Hepatocyte (in vitro differentiated cells): ENCODE results near the gene LILRB2. TPM values are rescaled to one million over a fixed set of nuclear protein-coding genes. Genes with fewer than 3 reads are reported as not detected.

Experiments used
- DNase-seq: peaks from one replicate; pipeline ENCODE4 v3.0.0-alpha.2; 2016; ENCODE audit warnings: low spot score
- H2AFZ ChIP-seq: fragments of 200-600 bp; sonication (generic); 2 replicates; pipeline ENCODE4 v1.6.0; 2016; ENCODE audit warnings: antibody characterized with exemption, mild to moderate bottlenecking
- H3K27ac ChIP-seq: fragments of 200-600 bp; sonication (generic); 2 replicates; pipeline ENCODE4 v1.5.1; 2016; ENCODE audit warnings: mild to moderate bottlenecking
- H3K27me3 ChIP-seq: fragments of 200-600 bp; sonication (generic); 2 replicates; pipeline ENCODE4 v1.6.1; 2016
- H3K36me3 ChIP-seq: fragments of 200-600 bp; sonication (generic); replicated peaks from 2 replicates; pipeline ENCODE4 v1.5.1; 2016; ENCODE audit warnings: low read depth; ENCODE audit not compliant: insufficient read depth
- H3K4me1 ChIP-seq: fragments of 200-600 bp; sonication (generic); 2 replicates; pipeline ENCODE4 v1.5.1; 2016; ENCODE audit warnings: mild to moderate bottlenecking, moderate library complexity; ENCODE audit not compliant: insufficient read depth
- H3K4me2 ChIP-seq: fragments of 200-600 bp; sonication (generic); 2 replicates; pipeline ENCODE4 v1.6.0; 2016
- H3K4me3 ChIP-seq: fragments of 200-600 bp; sonication (generic); 2 replicates; pipeline ENCODE4 v1.5.1; 2016; ENCODE audit warnings: mild to moderate bottlenecking
- H3K79me2 ChIP-seq: fragments of 200-600 bp; sonication (generic); 2 replicates; pipeline ENCODE4 v1.6.0; 2017; ENCODE audit warnings: mild to moderate bottlenecking
- H3K9me2 ChIP-seq: fragments of 200-600 bp; sonication (generic); replicated peaks from 2 replicates; pipeline ENCODE4 v1.6.0; 2017; ENCODE audit warnings: mild to moderate bottlenecking; ENCODE audit not compliant: insufficient read depth
- H3K9me3 ChIP-seq: fragments of 200-600 bp; sonication (generic); 2 replicates; pipeline ENCODE4 v1.5.1; 2016; ENCODE audit warnings: low read depth, mild to moderate bottlenecking
- H4K20me1 ChIP-seq: fragments of 200-600 bp; sonication (generic); 2 replicates; pipeline ENCODE4 v1.6.0; 2016; ENCODE audit warnings: mild to moderate bottlenecking; ENCODE audit not compliant: insufficient read depth, poor library complexity, severe bottlenecking
- EZH2 ChIP-seq: fragments of 200-600 bp; sonication (generic); IDR thresholded peaks from 2 replicates; pipeline ENCODE4 v1.6.1; 2016; ENCODE audit warnings: antibody characterized with exemption, mild to moderate bottlenecking, borderline replicate concordance
- EZH2phosphoT487 ChIP-seq: fragments of 200-600 bp; sonication (generic); IDR thresholded peaks from one replicate; pipeline ENCODE4 v1.6.1; 2018; ENCODE audit warnings: antibody characterized with exemption, mild to moderate bottlenecking, low read depth, moderate library complexity; ENCODE audit not compliant: unreplicated experiment, severe bottlenecking
- WGBS: methylation state at CpG from one replicate; pipeline ENCODE4 v1.1.6; 2016; ENCODE audit warnings: low lambda C conversion rate; ENCODE audit errors: missing lambda C conversion rate; 5-methylcytosine and 5-hydroxymethylcytosine counted together
- polyA plus RNA-seq: library from polyadenylated mRNA; unstranded; fragments of >200 nt; fragmentation: Nextera tagmentation; extraction: Ambion mirVana; gene quantifications from 2 replicates; pipeline ENCODE4 v1.2.1, GENCODE V29; 2016
- total RNA-seq: library from RNA; depleted of rRNA; stranded (reverse); fragments of >200 nt; gene quantifications from 2 replicates; pipeline ENCODE4 v1.2.3, GENCODE V29; 2014
- TF ChIP-seq, protein P1 (sequence below): fragments of 200-600 bp; sonication (generic); IDR thresholded peaks from 2 replicates; pipeline ENCODE4 v1.5.1; 2016; ENCODE audit warnings: antibody characterized with exemption, mild to moderate bottlenecking; ENCODE audit not compliant: poor library complexity

Gene LILRB2
- total and polyA plus RNA-seq, 2 experiments from 2014 or later, result not detected

DNA sequence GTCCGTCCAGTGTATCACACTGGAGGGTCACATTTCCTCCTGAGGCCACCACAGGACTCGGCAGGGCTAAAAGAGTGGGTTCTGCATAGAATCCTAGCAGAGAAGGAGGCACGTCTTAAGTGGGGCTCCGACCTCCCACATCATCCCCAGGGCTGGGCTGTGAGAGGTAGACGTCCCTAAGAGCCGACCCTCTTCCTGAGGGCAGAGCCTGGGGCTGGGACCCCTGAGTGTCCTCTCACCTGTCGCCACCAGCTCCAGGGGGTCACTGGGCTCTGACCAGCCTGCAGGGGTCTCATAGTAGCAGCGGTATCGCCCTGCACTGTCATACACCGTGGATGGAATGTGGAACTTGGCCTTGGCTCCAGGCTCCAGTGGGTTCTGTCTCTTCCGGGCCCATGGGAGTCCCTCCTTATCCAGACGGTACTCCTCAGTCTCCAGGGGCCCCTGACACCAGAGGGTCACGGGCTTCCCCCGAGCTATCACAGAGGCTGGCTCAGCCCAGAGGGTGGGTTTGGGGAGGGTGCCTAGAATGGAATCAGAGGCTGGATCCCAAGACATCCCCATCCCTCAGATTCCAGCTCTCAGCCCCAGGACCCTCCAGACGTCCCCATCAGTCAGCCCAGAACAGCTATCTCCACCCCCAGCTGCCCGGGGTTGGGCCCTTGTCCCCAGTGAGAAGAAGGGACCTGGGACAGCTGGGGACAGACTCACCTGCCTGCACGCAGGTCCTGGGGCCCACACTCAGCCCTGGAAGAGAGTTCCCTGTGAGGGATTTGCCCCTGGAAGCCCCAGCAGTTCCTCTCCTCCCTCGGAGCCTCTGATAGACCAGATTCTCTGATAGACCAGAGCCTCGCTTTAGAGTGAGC is 24.4 kb downstream of the LILRB2 start:
- H3K9me2 ChIP-seq, result no peaks in the 10 kb centered on the region
- no peaks in the 10 kb centered on the region for H4K20me1 ChIP-seq
- no peak overlapping the region for H3K4me3 ChIP-seq
- no peak for TF ChIP-seq EZH2phosphoT487
- TF ChIP-seq, protein P1, sequence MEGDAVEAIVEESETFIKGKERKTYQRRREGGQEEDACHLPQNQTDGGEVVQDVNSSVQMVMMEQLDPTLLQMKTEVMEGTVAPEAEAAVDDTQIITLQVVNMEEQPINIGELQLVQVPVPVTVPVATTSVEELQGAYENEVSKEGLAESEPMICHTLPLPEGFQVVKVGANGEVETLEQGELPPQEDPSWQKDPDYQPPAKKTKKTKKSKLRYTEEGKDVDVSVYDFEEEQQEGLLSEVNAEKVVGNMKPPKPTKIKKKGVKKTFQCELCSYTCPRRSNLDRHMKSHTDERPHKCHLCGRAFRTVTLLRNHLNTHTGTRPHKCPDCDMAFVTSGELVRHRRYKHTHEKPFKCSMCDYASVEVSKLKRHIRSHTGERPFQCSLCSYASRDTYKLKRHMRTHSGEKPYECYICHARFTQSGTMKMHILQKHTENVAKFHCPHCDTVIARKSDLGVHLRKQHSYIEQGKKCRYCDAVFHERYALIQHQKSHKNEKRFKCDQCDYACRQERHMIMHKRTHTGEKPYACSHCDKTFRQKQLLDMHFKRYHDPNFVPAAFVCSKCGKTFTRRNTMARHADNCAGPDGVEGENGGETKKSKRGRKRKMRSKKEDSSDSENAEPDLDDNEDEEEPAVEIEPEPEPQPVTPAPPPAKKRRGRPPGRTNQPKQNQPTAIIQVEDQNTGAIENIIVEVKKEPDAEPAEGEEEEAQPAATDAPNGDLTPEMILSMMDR, result no peak
- TF ChIP-seq EZH2, result no peak
- H3K79me2 ChIP-seq, result no peaks in the 10 kb centered on the region
- H3K4me2 ChIP-seq, result no peak overlapping the region
- no peaks in the 10 kb centered on the region for H3K36me3 ChIP-seq
- WGBS, result 84% methylated on average over 18 of the region's 19 CpGs
- no peak overlapping the region for H3K27ac ChIP-seq
- H3K9me3 ChIP-seq, result no peaks in the 10 kb centered on the region
- H3K4me1 ChIP-seq, result no peaks in the 10 kb centered on the region
- H2AFZ ChIP-seq, result no peak overlapping the region
- no peak for DNase-seq
- H3K27me3 ChIP-seq, result no peaks in the 10 kb centered on the region

- H2AFZ ChIP-seq, result no peak overlapping the region
- WGBS, result 75% methylated on average over 24 of the region's 26 CpGs
- no peak overlapping the region for H3K4me3 ChIP-seq
- TF ChIP-seq EZH2, result no peak
- TF ChIP-seq EZH2phosphoT487, result no peak
- TF ChIP-seq, protein P1, result no peak
- DNase-seq, result no peak
- no peak overlapping the region for H3K4me2 ChIP-seq
- H3K9me2 ChIP-seq, result no peaks in the 10 kb centered on the region
- no peaks in the 10 kb centered on the region for H3K79me2 ChIP-seq
- H4K20me1 ChIP-seq, result no peaks in the 10 kb centered on the region
- no peaks in the 10 kb centered on the region for H3K9me3 ChIP-seq
- peaks cover 3% of the 10 kb centered on the region for H3K27me3 ChIP-seq
- H3K27ac ChIP-seq, result no peak overlapping the region
- H3K4me1 ChIP-seq, result no peaks in the 10 kb centered on the region
- no peaks in the 10 kb centered on the region for H3K36me3 ChIP-seq
Measured at GRCh38 chr19:54255105-54255775, 25.7 kb downstream of the LILRB2 start.

DNA sequence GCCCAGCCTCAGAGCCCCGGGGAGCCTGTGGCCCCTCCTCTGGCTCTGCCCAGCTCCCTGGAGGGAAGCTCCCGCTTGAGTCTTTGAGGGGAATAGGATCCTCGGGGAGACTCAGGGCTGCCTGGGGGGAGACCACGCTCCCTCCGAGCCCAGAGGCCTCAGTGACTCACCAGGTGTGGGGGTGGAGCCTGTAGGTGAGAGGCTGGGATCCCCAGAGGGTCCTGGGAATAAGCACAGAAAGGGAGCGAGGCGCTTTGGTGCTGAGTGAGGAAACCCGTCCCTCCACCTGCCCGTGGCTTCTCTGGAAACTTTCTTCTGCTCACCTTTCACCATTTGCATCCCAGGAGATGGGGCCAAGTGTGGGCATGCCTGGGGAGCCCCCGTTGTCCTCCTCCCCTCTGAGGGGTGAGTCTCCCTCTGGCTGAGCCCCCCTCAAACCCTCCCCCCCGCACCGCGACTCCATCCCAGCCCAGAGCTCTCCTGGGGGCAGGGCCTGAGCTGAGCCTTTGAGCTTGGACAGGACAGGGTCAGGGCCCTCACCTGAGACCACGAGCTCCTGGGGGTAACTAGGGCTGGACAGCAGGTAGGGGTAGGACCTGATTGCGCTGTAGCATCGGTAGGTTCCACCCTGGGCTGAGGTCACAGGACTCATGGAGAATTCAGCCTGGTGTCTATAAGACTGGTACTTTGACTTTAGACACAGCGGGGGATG is 26.6 kb downstream of the LILRB2 start:
- H3K79me2 ChIP-seq, result no peaks in the 10 kb centered on the region
- no peaks in the 10 kb centered on the region for H3K36me3 ChIP-seq
- H3K4me1 ChIP-seq, result no peaks in the 10 kb centered on the region
- H3K27ac ChIP-seq, result no peak overlapping the region
- H3K4me2 ChIP-seq, result no peak overlapping the region
- no peak for TF ChIP-seq EZH2
- TF ChIP-seq, protein P1, result no peak
- no peak for TF ChIP-seq EZH2phosphoT487
- DNase-seq, result no peak
- no peaks in the 10 kb centered on the region for H3K9me3 ChIP-seq
- peaks cover 7% of the 10 kb centered on the region for H3K27me3 ChIP-seq
- H3K4me3 ChIP-seq, result no peak overlapping the region
- 74% methylated on average over 16 of the region's 17 CpGs for WGBS
- H4K20me1 ChIP-seq, result no peaks in the 10 kb centered on the region
- H3K9me2 ChIP-seq, result no peaks in the 10 kb centered on the region
- H2AFZ ChIP-seq, result no peak overlapping the region
